ENCODE measurements around the gene KNDC1. TPM values are rescaled to one million over a fixed set of nuclear protein-coding genes. Genes with fewer than 3 reads are reported as not detected.

KNDC1 gene
- total and polyA plus RNA-seq, 2 donors (not counting 3 experiments of a cell fraction or from before 2014, with no cell fraction given), result not detected

DNA sequence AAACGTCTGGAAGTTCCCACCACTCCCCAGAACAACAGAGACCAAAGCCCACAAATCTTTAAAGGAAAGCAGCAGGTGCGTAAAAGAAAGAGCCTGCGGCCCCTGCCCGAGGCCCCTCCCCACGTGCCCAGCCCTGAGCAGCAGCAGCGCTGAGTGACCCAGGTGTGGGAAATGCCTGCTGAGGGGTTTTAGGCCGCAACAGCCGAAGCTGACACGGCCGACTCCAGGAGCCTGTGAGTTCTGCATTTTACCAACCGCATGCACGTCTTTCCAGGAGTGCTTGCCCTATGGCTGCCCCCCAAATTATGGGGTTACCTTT, 1.6 kb upstream of the KNDC1 start:
- intact Hi-C loops (cut with micrococcal nuclease), result no loop called here
- dilution Hi-C loops (cut with MboI; ENCODE audit: extremely low pct_ligation_motif_present, low sequenced_read_pairs), result no loop called here

DNA sequence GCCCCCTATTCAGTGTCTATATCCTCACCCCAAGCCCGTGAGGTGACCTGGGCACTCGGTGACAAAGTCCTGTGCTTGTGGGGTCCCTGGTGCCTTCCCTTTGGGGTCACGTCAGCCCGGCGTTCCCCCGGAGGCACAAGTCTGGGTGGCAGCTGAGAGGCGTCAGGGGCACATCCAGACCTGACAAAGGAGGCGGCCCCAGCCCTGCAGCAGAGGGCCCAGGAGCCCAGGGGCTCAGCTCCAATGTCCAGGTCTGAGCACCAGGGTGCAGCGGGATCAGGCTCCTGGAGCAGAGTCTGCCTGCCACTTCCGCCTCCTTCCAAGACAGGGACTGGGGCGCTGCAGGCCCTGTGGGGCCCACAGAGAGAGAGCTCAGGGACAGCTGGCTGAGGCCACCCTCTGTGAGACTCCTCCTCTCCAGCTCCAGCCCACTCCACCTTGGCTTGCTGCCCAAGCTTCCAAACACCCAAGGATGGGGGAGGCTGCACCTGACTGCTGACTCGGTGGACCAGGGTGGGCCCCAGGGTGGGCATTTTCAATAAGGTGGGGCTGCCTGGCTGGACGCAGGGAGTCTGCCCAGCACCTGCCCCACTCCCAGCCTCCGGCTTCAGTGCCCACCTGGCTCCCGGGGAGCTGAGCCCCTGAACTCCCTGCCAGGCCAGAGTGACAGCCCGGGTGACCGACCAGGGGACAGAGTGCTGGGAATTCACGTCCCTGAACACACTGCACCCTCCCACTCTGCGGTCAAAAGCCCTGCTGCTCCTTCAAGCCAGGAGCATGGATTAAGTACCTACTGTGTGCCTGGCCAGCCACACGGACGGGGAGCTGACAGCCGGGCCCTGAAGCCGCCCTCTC, 1.0 kb upstream of the KNDC1 start:
- ChIA-PET CTCF (no interaction called here), POLR2A (interaction anchor here (0.6 kb wide), 1 partner anchor 15 kb away, joined by 4 read pairs; no protein-coding TSS in a partner anchor)
- no peaks in the 10 kb centered on the region for H3K4me1 ChIP-seq (ENCODE audit: control insufficient read depth, extremely low read depth, insufficient read depth, low read length)
- BruUV-seq (replicated peaks), result no TSS peak
- TF ChIP-seq FOS (IDR thresholded peaks at IDR 0.05; ENCODE audit: borderline replicate concordance, insufficient read depth, low read length), result no peak
- dilution Hi-C loops (cut with MboI; ENCODE audit: extremely low pct_ligation_motif_present, low sequenced_read_pairs), result no loop called here
- H3K4me3 ChIP-seq (replicated peaks in 1 of 3; ENCODE audit: insufficient read depth in 1 of 3, low read depth in 1 of 3, low read length in 3 of 3), result no peak overlapping the region
- H4K20me1 ChIP-seq (replicated peaks; ENCODE audit: control insufficient read depth, extremely low read depth, insufficient read depth, low read length), result no peaks in the 10 kb centered on the region
- no peaks in the 10 kb centered on the region for H3K9me3 ChIP-seq (replicated peaks; ENCODE audit: control insufficient read depth, insufficient read depth, low read length)
- no peak overlapping the region for H2AFZ ChIP-seq (ENCODE audit: low read depth, low read length)
- no peaks in the 10 kb centered on the region for H3K9me1 ChIP-seq (replicated peaks; ENCODE audit: control insufficient read depth, extremely low read depth, insufficient read depth, low read length)
- no peak for FAIRE-seq
- H3K9ac ChIP-seq (replicated peaks; ENCODE audit: extremely low read depth, insufficient read depth, low read length), result no peak overlapping the region
- no peak overlapping the region for H3K27ac ChIP-seq (ENCODE audit: insufficient read depth, low read depth, low read length)
- no peaks in the 10 kb centered on the region for H3K36me3 ChIP-seq (ENCODE audit: control insufficient read depth in 2 of 2, extremely low read depth in 1 of 2, insufficient read depth in 2 of 2, low read length in 2 of 2)
- intact Hi-C loops (cut with micrococcal nuclease), result no loop called here
- no peak for DNase-seq (ENCODE audit: low read depth, low spot score)
- no peak overlapping the region for H3K4me2 ChIP-seq (ENCODE audit: insufficient read depth, low read length)
- no peaks in the 10 kb centered on the region for H3K79me2 ChIP-seq (ENCODE audit: control insufficient read depth, insufficient read depth, low read length)
- H3K27me3 ChIP-seq (ENCODE audit: control insufficient read depth in 2 of 2, insufficient read depth in 2 of 2, low read length in 2 of 2), result peaks cover 3 to 12% of the 10 kb centered on the region in 2 experiments

More for the DNA sequence above, 1.6 kb upstream of the KNDC1 start:
- Histone ChIP-seq H3K27me3 (ENCODE audit: control insufficient read depth in 2 of 2, insufficient read depth in 2 of 2, low read length in 2 of 2) (peaks cover 3 to 12% of the 10 kb centered on the region in 2 experiments), H3K9me3 (replicated peaks; ENCODE audit: control insufficient read depth, insufficient read depth, low read length) (no peaks in the 10 kb centered on the region), H3K27ac (ENCODE audit: insufficient read depth, low read depth, low read length) (no peak overlapping the region), H4K20me1 (replicated peaks; ENCODE audit: control insufficient read depth, extremely low read depth, insufficient read depth, low read length) (no peaks in the 10 kb centered on the region), H3K9ac (replicated peaks; ENCODE audit: extremely low read depth, insufficient read depth, low read length) (no peak overlapping the region), H3K9me1 (replicated peaks; ENCODE audit: control insufficient read depth, extremely low read depth, insufficient read depth, low read length) (no peaks in the 10 kb centered on the region), H2AFZ (ENCODE audit: low read depth, low read length) (no peak overlapping the region), H3K4me3 (replicated peaks in 1 of 3; ENCODE audit: insufficient read depth in 1 of 3, low read depth in 1 of 3, low read length in 3 of 3) (no peak overlapping the region), H3K4me2 (ENCODE audit: insufficient read depth, low read length) (no peak overlapping the region), H3K79me2 (ENCODE audit: control insufficient read depth, insufficient read depth, low read length) (no peaks in the 10 kb centered on the region), H3K4me1 (ENCODE audit: control insufficient read depth, extremely low read depth, insufficient read depth, low read length) (no peaks in the 10 kb centered on the region), H3K36me3 (ENCODE audit: control insufficient read depth in 2 of 2, extremely low read depth in 1 of 2, insufficient read depth in 2 of 2, low read length in 2 of 2) (no peaks in the 10 kb centered on the region)
- FAIRE-seq (no peak), DNase-seq (ENCODE audit: low read depth, low spot score) (no peak)
- BruUV-seq (replicated peaks), result no TSS peak
- ChIA-PET POLR2A (no interaction called here), CTCF (no interaction called here)
- TF ChIP-seq, protein P1, sequence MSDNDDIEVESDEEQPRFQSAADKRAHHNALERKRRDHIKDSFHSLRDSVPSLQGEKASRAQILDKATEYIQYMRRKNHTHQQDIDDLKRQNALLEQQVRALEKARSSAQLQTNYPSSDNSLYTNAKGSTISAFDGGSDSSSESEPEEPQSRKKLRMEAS (IDR thresholded peaks at IDR 0.05; ENCODE audit: insufficient read depth, insufficient read length), result no peak
- no peak for TF ChIP-seq POLR2AphosphoS5 (IDR thresholded peaks at IDR 0.05; ENCODE audit: insufficient read depth, low read depth, low read length)
